NK-92 (cell line): ENCODE measurements around the gene LRMDA.
"Not testable (repeated sequence)": the region's sequence is repeated elsewhere in the genome, so short reads cannot be mapped to it uniquely, and the experiment has no call there.

Experiments used
- DNase-seq: peaks from one replicate; lab custom pipeline; 2025; ENCODE audit not compliant: unreplicated experiment; lab: John Stamatoyannopoulos, UW

LRMDA gene

DNA sequence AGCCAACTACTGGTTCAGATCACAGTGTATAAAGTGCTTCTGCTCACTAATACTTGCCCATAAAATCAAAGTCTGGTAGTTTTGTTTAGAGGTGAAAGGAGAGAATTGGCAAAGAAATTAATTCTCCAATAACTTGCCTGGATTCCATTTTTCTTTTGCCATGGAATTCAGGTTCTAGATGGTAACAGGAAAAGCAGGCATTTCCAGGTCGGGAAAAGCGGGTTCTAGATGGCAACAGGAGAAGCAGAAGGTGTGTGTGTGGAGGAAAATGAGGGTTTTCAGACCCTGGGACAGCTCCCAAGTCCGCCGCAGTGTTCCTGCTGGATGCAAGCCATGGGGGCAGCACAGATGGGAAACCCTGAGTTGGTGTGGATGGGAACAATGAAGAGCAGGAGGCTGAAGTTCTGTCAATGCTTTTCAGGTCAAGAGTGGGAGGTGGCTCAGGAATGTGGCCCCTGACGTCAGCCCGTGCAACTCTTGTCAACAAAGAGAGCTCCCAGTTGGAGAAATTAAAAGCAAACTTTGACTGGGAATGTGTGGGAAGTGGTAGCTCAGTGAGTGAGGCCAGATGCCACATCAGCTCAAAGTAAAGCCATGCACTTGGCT lies 696.7 kb downstream of the LRMDA start:
- DNase-seq, result no peak

GRCh38 chr10:76129213-76129612 lies 697.8 kb downstream of the LRMDA start:
- DNase-seq, result no peak

GRCh38 chr10:76130892-76131291 lies 699.5 kb downstream of the LRMDA start:
- no peak for DNase-seq

- no peak for DNase-seq
These were observed 702.3 kb downstream of the LRMDA start for GRCh38 chr10:76133597-76134255.

DNA sequence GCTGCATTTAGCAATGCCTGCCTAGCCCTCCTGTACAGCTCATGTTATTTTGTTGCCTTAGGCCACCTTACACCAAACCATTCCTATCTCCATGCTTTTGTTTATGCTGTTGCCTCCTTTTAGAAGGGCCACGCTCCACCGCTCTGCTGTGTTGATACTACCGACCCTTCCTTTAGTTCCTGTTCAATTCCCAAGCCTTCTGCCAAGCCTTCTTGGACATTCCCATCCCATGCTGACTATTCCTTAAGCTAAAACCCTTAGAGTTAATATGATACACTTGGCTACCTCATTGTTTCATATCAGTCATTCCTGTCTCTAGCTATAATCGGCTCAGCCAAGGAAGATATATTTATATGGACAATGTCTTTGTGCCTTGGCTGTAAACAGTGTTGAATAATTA lies 705.5 kb downstream of the LRMDA start:
- DNase-seq, result no peak

DNA sequence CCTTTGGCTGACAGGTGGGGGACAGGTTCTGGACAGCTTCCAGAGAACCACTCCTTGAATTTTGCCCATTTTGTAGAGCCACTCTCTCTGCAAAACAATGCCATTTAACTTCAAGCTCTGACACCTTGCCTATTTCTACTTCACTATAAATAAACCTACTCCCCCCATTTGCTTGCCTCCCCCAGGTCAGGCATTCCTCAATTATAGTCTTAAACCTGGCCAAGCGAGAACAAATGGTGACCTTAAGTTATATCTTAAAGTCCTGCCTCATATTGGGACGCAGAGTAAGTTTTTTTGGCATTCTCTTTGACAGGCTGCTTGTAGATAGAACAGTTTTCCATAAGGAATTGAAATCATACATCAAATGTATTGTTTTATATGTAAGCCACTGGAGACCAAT lies 706.9 kb downstream of the LRMDA start:
- DNase-seq, result no peak

DNA sequence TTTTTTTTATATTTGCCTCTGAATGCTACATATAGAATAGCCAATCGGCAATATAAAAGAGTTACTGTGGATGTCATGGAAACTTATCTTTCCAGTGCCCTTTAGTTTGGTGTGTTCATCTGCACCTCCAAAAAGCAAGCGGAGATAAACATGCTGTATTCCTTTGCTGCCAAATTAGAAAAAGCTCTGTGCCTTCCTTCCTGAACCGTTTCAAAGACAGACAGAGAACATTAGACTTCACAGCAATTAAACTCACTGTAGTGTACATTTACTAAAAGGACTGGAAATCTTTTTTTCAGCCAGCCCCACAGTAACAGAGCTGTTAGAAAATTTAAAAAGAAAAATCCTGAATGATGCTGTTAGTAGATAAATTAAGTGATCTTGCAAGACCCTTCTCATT lies 707.5 kb downstream of the LRMDA start:
- DNase-seq, result no peak

GRCh38 chr10:76139431-76139830 lies 708.0 kb downstream of the LRMDA start:
- no peak for DNase-seq

DNA sequence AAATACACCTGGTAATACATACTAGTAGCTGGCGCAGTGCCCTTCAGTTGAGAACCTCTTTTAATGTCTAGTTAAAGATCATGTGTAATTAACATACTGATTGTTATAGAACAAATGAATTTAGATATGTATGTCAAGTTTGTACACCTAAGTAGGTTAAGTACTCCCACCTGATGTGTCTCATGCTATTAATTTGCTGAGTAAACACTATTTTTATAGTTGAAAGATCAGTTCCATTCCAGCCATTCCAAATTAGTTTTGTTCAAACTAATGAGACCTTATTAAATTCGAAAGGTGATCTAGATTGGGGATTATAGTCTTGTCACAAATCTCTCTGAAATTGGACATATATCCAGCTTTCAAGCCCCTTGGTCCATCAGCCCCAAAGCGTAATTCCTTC lies 710.0 kb downstream of the LRMDA start:
- DNase-seq, result no peak

GRCh38 chr10:76148217-76148616 lies 716.8 kb downstream of the LRMDA start:
- DNase-seq, result not testable (repeated sequence)

- DNase-seq, result no peak
These were observed 717.8 kb downstream of the LRMDA start for GRCh38 chr10:76149182-76149581.

DNA sequence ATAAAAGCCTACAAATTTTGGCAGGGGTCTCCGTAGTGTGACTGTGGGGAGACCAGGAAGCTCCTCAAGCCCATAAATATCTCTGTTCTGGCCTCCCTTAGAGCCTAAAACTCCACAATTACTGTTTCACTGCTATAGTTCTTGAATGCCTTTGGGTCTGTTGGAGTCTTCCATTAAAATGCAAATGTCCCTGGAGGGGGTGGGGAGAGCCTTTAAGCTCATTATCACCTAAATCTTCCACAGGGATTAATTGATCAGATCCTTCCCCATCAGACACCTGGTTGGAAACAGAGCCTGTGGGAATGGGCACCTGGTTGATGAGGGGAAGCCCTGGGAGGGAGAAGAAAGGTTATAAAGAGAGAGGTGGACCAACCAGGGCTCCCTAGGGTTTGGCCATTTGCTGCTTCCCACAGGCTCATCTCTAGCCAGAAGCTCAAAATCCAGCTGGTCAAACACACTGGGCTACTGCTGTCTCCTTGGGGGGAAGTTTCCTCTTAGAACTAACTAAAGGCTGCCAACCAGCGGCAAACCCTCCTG lies 718.2 kb downstream of the LRMDA start:
- no peak for DNase-seq

- no peak for DNase-seq
These were observed 718.9 kb downstream of the LRMDA start for GRCh38 chr10:76150139-76150875.

- DNase-seq, result no peak
These were observed 719.5 kb downstream of the LRMDA start for GRCh38 chr10:76150876-76151288.

DNA sequence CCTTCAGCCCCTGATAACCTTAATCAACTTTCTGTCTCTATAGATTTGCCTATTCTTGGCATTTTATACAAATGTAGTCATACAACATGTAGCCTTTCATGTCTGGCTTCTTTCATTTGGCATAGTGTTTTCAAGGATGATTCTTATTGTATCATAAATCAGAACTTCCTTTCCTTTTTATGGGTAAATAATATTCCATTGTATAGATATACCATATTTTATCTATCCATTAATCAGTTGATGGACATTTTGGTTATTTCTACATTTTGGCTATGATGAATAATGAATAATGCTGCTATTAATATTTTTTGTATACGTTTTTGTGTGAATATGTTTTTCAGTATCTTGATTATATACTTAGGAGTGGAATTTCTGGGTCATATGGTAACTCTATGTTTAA lies 720.8 kb downstream of the LRMDA start:
- no peak for DNase-seq

GRCh38 chr10:76155961-76156360 lies 724.5 kb downstream of the LRMDA start:
- DNase-seq, result no peak

DNA sequence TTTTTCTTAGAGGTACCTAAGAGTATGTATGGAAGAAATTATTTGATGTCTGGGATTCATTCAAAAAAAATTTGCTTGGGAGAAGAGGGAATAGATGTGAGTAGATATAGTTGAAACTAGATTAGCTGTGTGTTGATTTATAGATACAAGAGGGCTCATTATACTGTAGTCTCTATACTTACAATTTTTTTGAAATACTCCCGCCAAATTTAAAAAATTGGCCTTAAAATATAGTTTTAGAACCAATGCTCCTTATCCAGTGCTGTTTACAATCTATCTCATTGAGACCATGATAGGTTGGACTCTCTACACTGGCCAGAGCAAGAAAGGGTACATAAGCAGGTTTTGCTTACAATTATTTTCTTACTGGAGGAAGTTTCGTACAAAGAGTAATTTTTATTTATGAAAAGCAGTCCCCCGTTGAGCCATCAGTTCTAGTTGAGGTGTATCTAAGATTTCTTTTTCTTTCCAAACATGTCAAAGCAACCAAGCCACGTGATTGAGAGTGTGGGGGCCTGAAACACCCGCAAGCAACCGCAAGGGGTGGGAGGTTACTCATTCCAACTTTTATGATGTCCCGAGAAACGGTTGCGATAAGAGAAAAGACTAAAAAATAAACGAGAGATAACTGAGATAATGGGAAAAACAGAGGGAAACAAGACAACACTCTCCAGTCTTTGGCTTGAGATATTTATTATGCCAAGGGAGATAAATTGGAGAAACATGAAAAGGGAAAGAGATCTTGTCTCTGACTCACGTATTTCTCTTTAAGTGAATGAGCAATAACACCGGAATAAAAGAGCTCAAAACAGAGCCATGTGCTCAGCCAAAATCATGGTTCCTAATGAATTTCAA lies 729.2 kb downstream of the LRMDA start:
- no peak for DNase-seq

DNA sequence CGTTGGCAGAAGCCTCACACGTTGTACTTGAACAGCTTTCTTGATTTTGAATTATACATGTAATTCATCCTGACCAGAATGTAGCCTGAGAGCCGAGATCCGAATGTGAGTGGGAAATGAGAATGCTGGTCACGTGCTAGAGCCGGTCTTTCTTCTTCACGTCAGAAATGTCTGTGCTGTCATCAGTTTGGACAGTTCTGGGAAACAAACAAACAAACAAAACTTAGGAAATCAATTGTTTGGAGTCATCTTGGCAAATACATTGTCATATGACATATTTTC lies 729.8 kb downstream of the LRMDA start:
- no peak for DNase-seq

- no peak for DNase-seq
These were observed 737.0 kb downstream of the LRMDA start for GRCh38 chr10:76168437-76168836.

DNA sequence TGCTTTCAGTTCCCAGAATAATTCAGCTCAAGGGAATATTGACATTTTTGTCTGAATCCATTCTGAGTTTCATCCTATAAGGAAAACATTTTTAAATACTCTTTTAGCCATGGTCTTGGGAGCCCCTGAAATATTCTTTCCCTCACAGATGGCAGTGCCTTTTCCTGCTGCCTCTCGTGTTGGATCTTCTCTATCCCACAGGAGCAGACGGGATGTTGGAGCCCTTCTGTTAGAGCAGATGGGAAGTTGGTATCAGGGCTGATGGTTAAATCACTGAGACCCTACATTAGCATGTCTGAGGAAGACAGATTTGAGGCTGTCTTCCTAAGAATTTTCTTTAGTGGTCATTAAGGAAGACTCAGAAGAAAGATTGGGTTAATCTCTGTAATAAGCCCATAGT lies 737.8 kb downstream of the LRMDA start:
- no peak for DNase-seq

DNA sequence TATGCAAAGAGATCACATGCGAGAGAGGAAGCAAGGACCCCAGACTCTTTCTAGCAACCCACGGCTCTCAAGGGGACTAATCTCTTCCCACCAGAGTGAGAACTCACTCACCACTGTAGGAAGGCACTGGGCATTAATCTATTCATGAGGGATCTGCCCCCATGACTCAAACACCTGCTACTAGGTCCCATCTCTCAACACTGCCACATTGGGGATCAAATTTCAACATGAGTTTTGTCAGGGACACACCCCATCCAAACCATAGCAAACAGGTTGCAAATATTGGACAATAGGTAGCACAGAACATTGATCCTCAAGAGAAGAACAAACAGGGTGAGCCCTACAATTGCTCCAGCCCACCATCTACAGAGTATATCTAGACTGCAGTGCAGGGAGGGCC lies 740.6 kb downstream of the LRMDA start:
- no peak for DNase-seq
